GM12878 (cell line): ENCODE data around the gene COL15A1. TPM values are rescaled to one million over a fixed set of nuclear protein-coding genes. Genes with fewer than 3 reads are reported as not detected.

ENCODE experiments used
- ATAC-seq: fragments of 200-7000 bp; cut with Tn5 transposase; 3 replicates; pipeline ENCODE4 v1.9.1; 2020; ENCODE audit warnings: mild to moderate bottlenecking, moderate library complexity
- BruUV-seq: library from RNA; stranded (reverse); fragments of 400-500 nt; replicated peaks from 2 replicates; lab custom pipeline; 2021; lab: Mats Ljungman, UMichigan
- CTCF ChIA-PET: fragments of 300-600 bp; sonication (Branson Sonifier 250); formaldehyde crosslinking; extraction: SDS; loops from one replicate; lab custom pipeline; 2021; ENCODE audit warnings: inconsistent platforms; lab: Yijun Ruan, JAX
- POLR2A ChIA-PET: fragments of 350-600 bp; formaldehyde crosslinking; extraction: SDS; loops from one replicate; lab custom pipeline; 2021; ENCODE audit warnings: inconsistent platforms; lab: Charles Lee
- RAD21 ChIA-PET: fragments of 300-600 bp; sonication (Branson Sonifier 250); formaldehyde crosslinking; loops from one replicate; lab custom pipeline; 2023; ENCODE audit warnings: antibody characterized with exemption; ENCODE audit not compliant: unreplicated experiment; lab: Charles Lee
- SMC1A ChIA-PET: fragments of 300-600 bp; sonication (Branson Sonifier 250); formaldehyde crosslinking; loops from one replicate; lab custom pipeline; 2023; ENCODE audit not compliant: unreplicated experiment, uncharacterized antibody; lab: Charles Lee
- DNase-seq: peaks from one replicate; pipeline ENCODE4 v3.0.0-alpha.2; 2011; ENCODE audit warnings: low read depth, low spot score
- FAIRE-seq: peaks from 3 replicates; lab custom pipeline; 2011; peaks lifted over from hg19 to GRCh38; lab: Jason Lieb, UNC
- H2AFZ ChIP-seq: 2 replicates; pipeline ENCODE4 v1.6.0; 2011; ENCODE audit warnings: low read depth, low read length, control low read depth; ENCODE audit not compliant: control insufficient read depth
- H3K27ac ChIP-seq: 2 replicates; pipeline ENCODE4 v1.5.1; 2011; ENCODE audit warnings: control low read depth; ENCODE audit not compliant: control insufficient read depth, insufficient read depth
- H3K27me3 ChIP-seq, 2 experiments: replicated peaks in 1 of 2; 2 replicates each; pipeline versions ENCODE4 v1.6.0 to v1.6.1; 2011; ENCODE audit warnings: low read length in 1 of 2; ENCODE audit not compliant: control insufficient read depth in 2 of 2, insufficient read depth in 2 of 2
- H3K36me3 ChIP-seq, 2 experiments: 2 replicates each; pipeline ENCODE4 v1.5.1; 2011; ENCODE audit warnings: low read length in 1 of 2; ENCODE audit not compliant: control insufficient read depth in 2 of 2, insufficient read depth in 2 of 2
- H3K4me1 ChIP-seq: 2 replicates; pipeline ENCODE4 v1.6.1; 2011; ENCODE audit warnings: mild to moderate bottlenecking, low read length, moderate library complexity, mixed read lengths; ENCODE audit not compliant: control insufficient read depth, insufficient read depth
- H3K4me2 ChIP-seq: 2 replicates; pipeline ENCODE4 v1.6.0; 2011; ENCODE audit warnings: control low read depth; ENCODE audit not compliant: control insufficient read depth, insufficient read depth
- H3K4me3 ChIP-seq: fragments of 200-600 bp; sonication (generic); 2 replicates; pipeline ENCODE4 v1.5.1; 2016
- H3K79me2 ChIP-seq: 2 replicates; pipeline ENCODE4 v1.6.0; 2011; ENCODE audit warnings: low read length; ENCODE audit not compliant: control insufficient read depth, insufficient read depth
- H3K9ac ChIP-seq: 2 replicates; pipeline ENCODE4 v1.8.0; 2011; ENCODE audit warnings: low read length, control low read depth, mixed read lengths; ENCODE audit not compliant: control insufficient read depth, insufficient read depth
- H3K9me3 ChIP-seq: replicated peaks from 3 replicates; pipeline ENCODE4 v1.5.1; 2011; ENCODE audit warnings: mild to moderate bottlenecking, low read length; ENCODE audit not compliant: control insufficient read depth, insufficient read depth
- H4K20me1 ChIP-seq: 2 replicates; pipeline ENCODE4 v1.6.0; 2011; ENCODE audit not compliant: control insufficient read depth, insufficient read depth
- ASH2L ChIP-seq: fragments of 300-600, 200-600 bp; sonication (generic); IDR thresholded peaks from 2 replicates; pipeline ENCODE4 v1.6.1; 2017; ENCODE audit warnings: low read depth, mild to moderate bottlenecking, borderline replicate concordance
- CHD2 ChIP-seq: IDR thresholded peaks from 2 replicates; pipeline ENCODE4 v1.6.1; 2011; ENCODE audit warnings: low read depth, low read length, improper control_type of control experiment, borderline replicate concordance
- RAD21 ChIP-seq: IDR thresholded peaks from 2 replicates; pipeline ENCODE4 v1.6.1; 2011; ENCODE audit warnings: mild to moderate bottlenecking, low read depth, low read length, moderate library complexity; ENCODE audit not compliant: insufficient read depth
- RBBP5 ChIP-seq: fragments of 200-600 bp; sonication (generic); conservative IDR thresholded peaks from 2 replicates; pipeline ENCODE4 v1.6.1; 2016
- ZSCAN29 ChIP-seq: fragments of 450-650 bp; IDR thresholded peaks from 2 replicates; pipeline ENCODE4 v1.6.1; 2017; ENCODE audit warnings: mild to moderate bottlenecking, moderate library complexity
- WGBS: methylation state at CpG from one replicate; pipeline ENCODE4 v1.1.6; 2016; ENCODE audit warnings: low lambda C conversion rate; ENCODE audit not compliant: insufficient replicate concordance, insufficient coverage; ENCODE audit errors: missing lambda C conversion rate; 5-methylcytosine and 5-hydroxymethylcytosine counted together
- in situ Hi-C: fragments of 300-500 bp; cut with MboI; formaldehyde crosslinking; loops from 9 replicates; pipeline ENCODE4 v1.14.3; 2018; ENCODE audit warnings: mixed read lengths
- intact Hi-C: fragments of 100-400 bp; cut with micrococcal nuclease; formaldehyde crosslinking; loops from one replicate; pipeline ENCODE4 v1.14.2; 2022; ENCODE audit not compliant: unreplicated experiment
- polyA plus RNA-seq, 11 experiments: library from polyadenylated mRNA; depleted of rRNA in 4 of 11; unstranded in 6 of 11; stranded (reverse) in 5 of 11; fragments of >200 nt; fragmentation: Nextera tagmentation in 4 of 11; fragmentation: Illumina TruSeq in 1 of 11; extraction: Ambion mirVana in 4 of 11; extraction: Trizol in 1 of 11; gene quantifications; 1 replicate in 1 of 11; 2 replicates in 10 of 11; pipeline versions ENCODE4 v1.2.1 to v1.2.3, GENCODE V29; 2011 to 2016; ENCODE audit warnings: inconsistent platforms in 2 of 11, missing spikeins in 2 of 11, low read depth in 1 of 11
- total RNA-seq, 4 experiments: library from RNA; depleted of rRNA in 3 of 4; stranded (reverse); fragments of >200 nt in 3 of 4; fragmentation: Illumina TruSeq in 1 of 4; extraction: Trizol in 1 of 4; gene quantifications; 2 replicates each; pipeline versions ENCODE4 v1.2.1 to v1.2.3, GENCODE V29; 2013 to 2021
- TF ChIP-seq, protein P1 (sequence below): IDR thresholded peaks from 2 replicates; pipeline ENCODE4 v1.6.1; 2012; ENCODE audit warnings: low read depth, low read length, improper control_type of control experiment
- TF ChIP-seq, protein P2 (sequence below): fragments of 450-650 bp; IDR thresholded peaks from 2 replicates; pipeline ENCODE4 v1.6.1; 2017; ENCODE audit warnings: antibody characterized with exemption, mild to moderate bottlenecking, moderate library complexity

Gene COL15A1
- total and polyA plus RNA-seq, 10 of the 15 experiments (the other 5 are each of a cell fraction or from before 2014, with no cell fraction given), result 0.01 to 0.28 (median 0.06) TPM; not detected in 2

GRCh38 chr9:99042620-99043019, 98.9 kb downstream of the COL15A1 start (continued):
- no peak for TF ChIP-seq RAD21
- TF ChIP-seq, all 136 proteins: peak for 0

GRCh38 chr9:99044827-99045226, 101.1 kb downstream of the COL15A1 start:
- Histone ChIP-seq H4K20me1 (no peaks in the 10 kb centered on the region), H3K27me3 (no peaks in the 10 kb centered on the region), H3K4me2 (no peak overlapping the region), H3K9ac (no peak overlapping the region), H3K9me3 (no peaks in the 10 kb centered on the region), H3K36me3 (no peaks in the 10 kb centered on the region), H3K79me2 (no peaks in the 10 kb centered on the region), H2AFZ (no peak overlapping the region), H3K27ac (no peak overlapping the region), H3K4me3 (no peak overlapping the region), H3K4me1 (no peaks in the 10 kb centered on the region)
- ChIA-PET POLR2A (no interaction called here), CTCF (interaction anchor here (1.2 kb wide), 1 partner anchor 17 kb away, joined by 3 read pairs; no protein-coding TSS in a partner anchor), RAD21 (no interaction called here), SMC1A (interaction anchor here (0.8 to 1.7 kb wide), 2 partner anchors 10 to 96 kb away, joined by 3 to 6 read pairs; no protein-coding TSS in a partner anchor)
- TF ChIP-seq ASH2L (no peak), RBBP5 (no peak)
- WGBS, result 37% methylated on average over 4 of the region's 4 CpGs
- no peak for DNase-seq
- in situ Hi-C loops, result no loop called here
- FAIRE-seq, result no peak
- intact Hi-C loops, result no loop called here
- no peak for ATAC-seq
- BruUV-seq, result no TSS peak

DNA sequence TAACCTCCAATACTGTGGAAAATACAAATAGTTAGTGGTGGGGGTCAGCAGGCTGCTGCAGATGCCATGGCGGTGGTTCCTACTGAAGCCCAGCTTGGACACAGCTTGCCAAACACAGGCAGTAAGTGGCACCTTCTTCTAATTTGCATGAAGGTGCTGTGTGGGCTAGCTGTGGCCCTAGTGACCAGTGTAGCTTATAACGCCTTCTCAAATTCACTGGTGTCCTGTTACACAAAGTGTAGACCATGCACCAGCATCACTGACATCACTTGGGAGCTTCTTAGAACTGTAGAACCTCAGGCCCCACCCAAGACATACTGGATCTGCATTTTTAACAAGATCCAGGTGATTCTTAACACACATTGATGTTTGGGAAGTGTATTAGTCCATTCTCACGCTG, 102.4 kb downstream of the COL15A1 start:
- RAD21 ChIA-PET, result no interaction called here
- no peak overlapping the region for H3K4me3 ChIP-seq
- DNase-seq (no peak), ATAC-seq (no peak), FAIRE-seq (no peak)
- H3K79me2 ChIP-seq, result no peaks in the 10 kb centered on the region
- H3K9me3 ChIP-seq, result no peaks in the 10 kb centered on the region
- H3K27ac ChIP-seq, result no peak overlapping the region
- no peaks in the 10 kb centered on the region for H3K36me3 ChIP-seq
- POLR2A ChIA-PET, result no interaction called here
- 80% methylated on average over 3 of the region's 3 CpGs for WGBS
- SMC1A ChIA-PET, result interaction anchor here (0.6 to 1.7 kb wide), 2 partner anchors 9 to 70 kb away, joined by 3 to 6 read pairs; no protein-coding TSS in a partner anchor
- BruUV-seq, result no TSS peak
- intact Hi-C loops (no loop called here), in situ Hi-C loops (no loop called here)
- H3K9ac ChIP-seq, result no peak overlapping the region
- H4K20me1 ChIP-seq, result no peaks in the 10 kb centered on the region
- CTCF ChIA-PET, result interaction anchor here (1.2 kb wide), 1 partner anchor 45 kb away, joined by 3 read pairs; no protein-coding TSS in a partner anchor
- no peak overlapping the region for H2AFZ ChIP-seq
- H3K4me1 ChIP-seq, result no peaks in the 10 kb centered on the region
- H3K4me2 ChIP-seq, result no peak overlapping the region
- TF ChIP-seq, protein P1, sequence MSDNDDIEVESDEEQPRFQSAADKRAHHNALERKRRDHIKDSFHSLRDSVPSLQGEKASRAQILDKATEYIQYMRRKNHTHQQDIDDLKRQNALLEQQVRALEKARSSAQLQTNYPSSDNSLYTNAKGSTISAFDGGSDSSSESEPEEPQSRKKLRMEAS, result no peak
- no peak for TF ChIP-seq CHD2
- no peak for TF ChIP-seq ZSCAN29
- TF ChIP-seq, protein P2, sequence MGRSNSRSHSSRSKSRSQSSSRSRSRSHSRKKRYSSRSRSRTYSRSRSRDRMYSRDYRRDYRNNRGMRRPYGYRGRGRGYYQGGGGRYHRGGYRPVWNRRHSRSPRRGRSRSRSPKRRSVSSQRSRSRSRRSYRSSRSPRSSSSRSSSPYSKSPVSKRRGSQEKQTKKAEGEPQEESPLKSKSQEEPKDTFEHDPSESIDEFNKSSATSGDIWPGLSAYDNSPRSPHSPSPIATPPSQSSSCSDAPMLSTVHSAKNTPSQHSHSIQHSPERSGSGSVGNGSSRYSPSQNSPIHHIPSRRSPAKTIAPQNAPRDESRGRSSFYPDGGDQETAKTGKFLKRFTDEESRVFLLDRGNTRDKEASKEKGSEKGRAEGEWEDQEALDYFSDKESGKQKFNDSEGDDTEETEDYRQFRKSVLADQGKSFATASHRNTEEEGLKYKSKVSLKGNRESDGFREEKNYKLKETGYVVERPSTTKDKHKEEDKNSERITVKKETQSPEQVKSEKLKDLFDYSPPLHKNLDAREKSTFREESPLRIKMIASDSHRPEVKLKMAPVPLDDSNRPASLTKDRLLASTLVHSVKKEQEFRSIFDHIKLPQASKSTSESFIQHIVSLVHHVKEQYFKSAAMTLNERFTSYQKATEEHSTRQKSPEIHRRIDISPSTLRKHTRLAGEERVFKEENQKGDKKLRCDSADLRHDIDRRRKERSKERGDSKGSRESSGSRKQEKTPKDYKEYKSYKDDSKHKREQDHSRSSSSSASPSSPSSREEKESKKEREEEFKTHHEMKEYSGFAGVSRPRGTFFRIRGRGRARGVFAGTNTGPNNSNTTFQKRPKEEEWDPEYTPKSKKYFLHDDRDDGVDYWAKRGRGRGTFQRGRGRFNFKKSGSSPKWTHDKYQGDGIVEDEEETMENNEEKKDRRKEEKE, result no peak
- H3K27me3 ChIP-seq, result no peaks in the 10 kb centered on the region
